WTC11 (cell line): ENCODE data around the gene SIAH3. TPM values are rescaled to one million over a fixed set of nuclear protein-coding genes. Genes with fewer than 3 reads are reported as not detected.

Experiments
- ATAC-seq: fragments of 200-7000 bp; cut with Tn5 transposase; 2 replicates; pipeline ENCODE4 v1.10.0; 2021; ENCODE audit warnings: mild to moderate bottlenecking, moderate library complexity
- CTCF ChIA-PET: fragments of 300-600 bp; sonication (Branson Sonifier 250); formaldehyde crosslinking; loops from one replicate; lab custom pipeline; 2021; ENCODE audit warnings: antibody characterized with exemption; lab: Charles Lee
- POLR2A ChIA-PET: fragments of 350-600 bp; sonication (Branson Sonifier 250); formaldehyde crosslinking; loops from one replicate; lab custom pipeline; 2021; ENCODE audit warnings: antibody characterized with exemption; lab: Charles Lee
- DNase-seq: peaks from one replicate; pipeline ENCODE4 v3.0.0; 2021; ENCODE audit warnings: low spot score
- H3K27ac Mint-ChIP-seq: 2 replicates; pipeline ENCODE4 v1.8.0; 2021; ENCODE audit warnings: mixed read lengths
- H3K27me3 Mint-ChIP-seq: 2 replicates; pipeline ENCODE4 v1.8.0; 2021; ENCODE audit warnings: low read depth, mild to moderate bottlenecking, moderate library complexity, mixed read lengths
- H3K36me3 Mint-ChIP-seq: 2 replicates; pipeline ENCODE4 v1.8.0; 2021; ENCODE audit warnings: mixed read lengths
- H3K4me1 Mint-ChIP-seq: 2 replicates; pipeline ENCODE4 v1.8.0; 2022; ENCODE audit warnings: mixed read lengths
- H3K4me3 Mint-ChIP-seq: 2 replicates; pipeline ENCODE4 v1.8.0; 2021; ENCODE audit warnings: mild to moderate bottlenecking, moderate library complexity, mixed read lengths
- H3K9me3 Mint-ChIP-seq: 2 replicates; pipeline ENCODE4 v1.8.0; 2021; ENCODE audit warnings: mixed read lengths
- AFF4 ChIP-seq: sonication (generic); formaldehyde crosslinking; IDR thresholded peaks from 2 replicates; pipeline ENCODE4 v1.8.1; 2023; ENCODE audit warnings: mild to moderate bottlenecking, missing genetic modification reagents, borderline replicate concordance
- CREB1 ChIP-seq: sonication (generic); formaldehyde crosslinking; IDR thresholded peaks from 2 replicates; pipeline ENCODE4 v1.8.0; 2023; ENCODE audit warnings: mild to moderate bottlenecking, missing genetic modification reagents
- E2F5 ChIP-seq: sonication (generic); formaldehyde crosslinking; IDR thresholded peaks from 2 replicates; pipeline ENCODE4 v1.8.1; 2022; ENCODE audit warnings: mild to moderate bottlenecking, moderate library complexity, missing genetic modification reagents
- ETV6 ChIP-seq: sonication (generic); formaldehyde crosslinking; IDR thresholded peaks from 2 replicates; pipeline ENCODE4 v1.8.1; 2022; ENCODE audit warnings: mild to moderate bottlenecking, missing genetic modification reagents
- HMGXB4 ChIP-seq: sonication (generic); formaldehyde crosslinking; IDR thresholded peaks from 2 replicates; pipeline ENCODE4 v1.8.1; 2023; ENCODE audit warnings: mild to moderate bottlenecking, moderate library complexity, missing genetic modification reagents
- JUN ChIP-seq: sonication (generic); formaldehyde crosslinking; IDR thresholded peaks from 2 replicates; pipeline ENCODE4 v1.8.0; 2023; ENCODE audit warnings: mild to moderate bottlenecking, missing genetic modification reagents
- MXD4 ChIP-seq: fragments of 250-450 bp; sonication (Bioruptor Pico); IDR thresholded peaks from 2 replicates; pipeline ENCODE4 v1.8.0; 2021; ENCODE audit warnings: mild to moderate bottlenecking, moderate library complexity, borderline replicate concordance
- NFYB ChIP-seq: sonication (generic); formaldehyde crosslinking; conservative IDR thresholded peaks from 2 replicates; pipeline ENCODE4 v1.8.0; 2022; ENCODE audit warnings: low read depth, missing genetic modification reagents
- NR1H2 ChIP-seq: sonication (generic); formaldehyde crosslinking; IDR thresholded peaks from 2 replicates; pipeline ENCODE4 v1.9.0; 2021; ENCODE audit warnings: mild to moderate bottlenecking, moderate library complexity, missing genetic modification reagents
- NR3C1 ChIP-seq: sonication (generic); formaldehyde crosslinking; conservative IDR thresholded peaks from 2 replicates; pipeline ENCODE4 v1.8.1; 2023; ENCODE audit warnings: low read depth, mild to moderate bottlenecking, missing genetic modification reagents
- PRDM15 ChIP-seq: sonication (generic); formaldehyde crosslinking; IDR thresholded peaks from 2 replicates; pipeline ENCODE4 v1.8.0; 2022; ENCODE audit warnings: missing genetic modification reagents
- RORB ChIP-seq: fragments of 250-450 bp; sonication (Bioruptor Pico); IDR thresholded peaks from 2 replicates; pipeline ENCODE4 v1.9.0; 2021; ENCODE audit warnings: mild to moderate bottlenecking
- STAT6 ChIP-seq: sonication (generic); formaldehyde crosslinking; conservative IDR thresholded peaks from 2 replicates; pipeline ENCODE4 v1.8.1; 2023; ENCODE audit warnings: mild to moderate bottlenecking, low read depth, missing genetic modification reagents, moderate library complexity
- ZBTB43 ChIP-seq: sonication (generic); formaldehyde crosslinking; IDR thresholded peaks from 2 replicates; pipeline ENCODE4 v1.8.1; 2023; ENCODE audit warnings: mild to moderate bottlenecking, missing genetic modification reagents
- ZNF138 ChIP-seq: sonication (generic); formaldehyde crosslinking; conservative IDR thresholded peaks from 2 replicates; pipeline ENCODE4 v1.8.1; 2022; ENCODE audit warnings: mild to moderate bottlenecking, moderate library complexity, missing genetic modification reagents
- ZNF532 ChIP-seq: fragments of 250-450 bp; sonication (Bioruptor Pico); IDR thresholded peaks from 2 replicates; pipeline ENCODE4 v1.9.0; 2021; ENCODE audit warnings: mild to moderate bottlenecking, borderline replicate concordance
- total RNA-seq: library from RNA; stranded (reverse); gene quantifications from 3 replicates; pipeline ENCODE4 v1.2.3, GENCODE V29; 2021

Gene SIAH3
- total RNA-seq, 1 experiment from 2014 or later = 0.31 TPM

GRCh38 chr13:45899406-45899805 is 47.9 kb upstream of the SIAH3 start (continued):
- no peak for TF ChIP-seq AFF4 (CRISPR knock-in tag)
- TF ChIP-seq MXD4 (CRISPR knock-in tag) = no peak
- no peak for TF ChIP-seq E2F5
- no peak for TF ChIP-seq NR1H2 (CRISPR knock-in tag)
- TF ChIP-seq JUN (CRISPR knock-in tag) = no peak
- TF ChIP-seq RORB (CRISPR knock-in tag) = no peak

- no peak for DNase-seq
- peaks cover 6% of the 10 kb centered on the region; the same call in 1 of the 2 replicates for H3K4me1 Mint-ChIP-seq
- H3K27me3 Mint-ChIP-seq = no peaks in the 10 kb centered on the region; the same call in 1 of the 2 replicates
- no peaks in the 10 kb centered on the region for H3K9me3 Mint-ChIP-seq
- no peaks in the 10 kb centered on the region for H3K36me3 Mint-ChIP-seq
- H3K4me3 Mint-ChIP-seq = no peak overlapping the region
- CTCF ChIA-PET = no interaction called here
- TF ChIP-seq ZNF532 (CRISPR knock-in tag) (no peak), CREB1 (CRISPR knock-in tag) (no peak), ZNF138 (CRISPR knock-in tag) (no peak), ZBTB43 (CRISPR knock-in tag) (no peak), NFYB (CRISPR knock-in tag) (no peak), NR3C1 (no peak), PRDM15 (CRISPR knock-in tag) (no peak), HMGXB4 (CRISPR knock-in tag) (no peak), STAT6 (CRISPR knock-in tag) (no peak), ETV6 (CRISPR knock-in tag) (no peak)
- TF ChIP-seq, all 79 proteins: peak for 0
- POLR2A ChIA-PET = interaction anchor here (0.5 kb wide), 1 partner anchor 18 kb away, joined by 4 read pairs; no protein-coding TSS in a partner anchor
- H3K27ac Mint-ChIP-seq = no peak overlapping the region
- ATAC-seq = no peak
Observed at GRCh38 chr13:45897562-45897961, 46.0 kb upstream of the SIAH3 start.
